GM23338 (cell line): Measurements from ENCODE around the gene AZU1. TPM values are rescaled to one million over a fixed set of nuclear protein-coding genes. Genes with fewer than 3 reads are reported as not detected.

Experiments
- ATAC-seq: fragments of 200-7000 bp; cut with Tn5 transposase; 3 replicates; pipeline ENCODE4 v1.9.1; 2020
- DNase-seq: peaks from one replicate; pipeline ENCODE4 v3.0.0-alpha.2; 2015; ENCODE audit warnings: low spot score
- H2AFZ ChIP-seq: fragments of 200-600 bp; sonication (generic); 2 replicates; pipeline ENCODE4 v1.8.0; 2016; ENCODE audit warnings: antibody characterized with exemption, mild to moderate bottlenecking, moderate library complexity
- H3F3A ChIP-seq: fragments of 200-600 bp; sonication (generic); replicated peaks from 2 replicates; pipeline ENCODE4 v1.8.0; 2017; ENCODE audit warnings: antibody characterized with exemption, mixed run types, low read depth
- H3K27ac ChIP-seq: fragments of 200-600 bp; sonication (generic); 2 replicates; pipeline ENCODE4 v1.6.1; 2016; ENCODE audit warnings: low read depth
- H3K27me3 ChIP-seq: fragments of 200-600 bp; sonication (generic); 2 replicates; pipeline ENCODE4 v1.8.0; 2016; ENCODE audit warnings: mild to moderate bottlenecking, mixed run types, moderate library complexity; ENCODE audit not compliant: insufficient read depth
- H3K36me3 ChIP-seq: fragments of 200-600 bp; sonication (generic); 2 replicates; pipeline ENCODE4 v1.8.0; 2016; ENCODE audit warnings: mild to moderate bottlenecking; ENCODE audit not compliant: insufficient read depth
- H3K4me1 ChIP-seq: fragments of 200-600 bp; sonication (generic); 2 replicates; pipeline ENCODE4 v1.8.0; 2016; ENCODE audit warnings: mild to moderate bottlenecking, moderate library complexity; ENCODE audit not compliant: insufficient read depth
- H3K4me2 ChIP-seq: fragments of 200-600 bp; sonication (generic); 2 replicates; pipeline ENCODE4 v1.7.1; 2017; ENCODE audit warnings: mixed run types
- H3K4me3 ChIP-seq: fragments of 200-600 bp; sonication (generic); 2 replicates; pipeline ENCODE4 v1.6.1; 2016; ENCODE audit warnings: mixed run types
- H3K79me2 ChIP-seq: fragments of 200-600 bp; sonication (generic); replicated peaks from 2 replicates; pipeline ENCODE4 v1.8.0; 2017; ENCODE audit warnings: mild to moderate bottlenecking; ENCODE audit not compliant: insufficient read depth
- H3K9me2 ChIP-seq: fragments of 200-600 bp; sonication (generic); 2 replicates; pipeline ENCODE4 v1.8.0; 2017; ENCODE audit not compliant: insufficient read depth
- H4K20me1 ChIP-seq: fragments of 200-600 bp; sonication (generic); replicated peaks from 2 replicates; pipeline ENCODE4 v1.8.0; 2017; ENCODE audit warnings: mild to moderate bottlenecking; ENCODE audit not compliant: insufficient read depth
- H3K27ac Mint-ChIP-seq: 2 replicates; pipeline ENCODE4 v1.8.0; 2020; ENCODE audit warnings: inconsistent platforms, mild to moderate bottlenecking, moderate library complexity, mixed read lengths
- H3K27me3 Mint-ChIP-seq: 3 replicates; pipeline ENCODE4 v1.8.0; 2022; ENCODE audit warnings: low read depth, mild to moderate bottlenecking, moderate library complexity, mixed read lengths, inconsistent platforms; ENCODE audit not compliant: insufficient read depth, poor library complexity
- H3K36me3 Mint-ChIP-seq: 3 replicates; pipeline ENCODE4 v1.8.0; 2021; ENCODE audit warnings: low read depth, mild to moderate bottlenecking, inconsistent platforms, moderate library complexity, mixed read lengths
- H3K4me1 Mint-ChIP-seq: 3 replicates; pipeline ENCODE4 v1.8.0; 2020; ENCODE audit warnings: mild to moderate bottlenecking, inconsistent platforms, mixed read lengths
- H3K4me3 Mint-ChIP-seq: 3 replicates; pipeline ENCODE4 v1.8.0; 2021; ENCODE audit warnings: moderate library complexity, mild to moderate bottlenecking, inconsistent platforms, mixed read lengths
- H3K9me3 Mint-ChIP-seq: 3 replicates; pipeline ENCODE4 v1.8.0; 2020; ENCODE audit warnings: moderate library complexity, mild to moderate bottlenecking, inconsistent platforms, mixed read lengths
- EZH2phosphoT487 ChIP-seq: fragments of 200-600 bp; sonication (generic); IDR thresholded peaks from one replicate; pipeline ENCODE4 v1.8.1; 2018; ENCODE audit warnings: antibody characterized with exemption; ENCODE audit not compliant: unreplicated experiment
- JUNB ChIP-seq: IDR thresholded peaks from one replicate; pipeline ENCODE4 v1.6.1; 2016; ENCODE audit warnings: antibody characterized with exemption; ENCODE audit not compliant: unreplicated experiment
- NANOG ChIP-seq: IDR thresholded peaks from 2 replicates; pipeline ENCODE4 v1.6.1; 2016; ENCODE audit warnings: antibody characterized with exemption, borderline replicate concordance
- POLR2AphosphoS5 ChIP-seq: IDR thresholded peaks from 2 replicates; pipeline ENCODE4 v1.6.1; 2016; ENCODE audit warnings: antibody characterized with exemption, low read depth
- ZNF114 ChIP-seq: fragments of 250-450 bp; sonication (Bioruptor Pico); IDR thresholded peaks from 2 replicates; pipeline ENCODE4 v1.5.0; 2020; ENCODE audit warnings: mild to moderate bottlenecking, moderate library complexity
- polyA plus RNA-seq: library from polyadenylated mRNA; unstranded; fragments of >200 nt; fragmentation: Nextera tagmentation; extraction: Ambion mirVana; gene quantifications from 2 replicates; pipeline ENCODE4 v1.2.1, GENCODE V29; 2016
- total RNA-seq: library from RNA; depleted of rRNA; stranded (reverse); fragments of >200 nt; shearing (Covaris generic); gene quantifications from 2 replicates; pipeline ENCODE4 v1.2.3, GENCODE V29; 2014

AZU1 gene
- total and polyA plus RNA-seq, 2 experiments from 2014 or later, result 0.78 to 1.4 TPM

- no peaks in the 10 kb centered on the region for H3K9me2 ChIP-seq
- Mint-ChIP-seq H3K36me3 (peaks cover 65% of the 10 kb centered on the region), H3K27ac (no peak overlapping the region), H3K27me3 (peaks cover 34% of the 10 kb centered on the region), H3K9me3 (peaks cover 2% of the 10 kb centered on the region; the same call in 2 of the 3 replicates), H3K4me1 (peaks cover 9% of the 10 kb centered on the region; the same call in 2 of the 3 replicates), H3K4me3 (no peak overlapping the region)
- DNase-seq, result peak; percentile 53
- peaks cover 22% of the 10 kb centered on the region for H3K79me2 ChIP-seq
- H3K27me3 ChIP-seq, result no peaks in the 10 kb centered on the region
- TF ChIP-seq POLR2AphosphoS5, result peak; percentile 11; the same call in 1 of the 2 replicates
- TF ChIP-seq ZNF114 (CRISPR knock-in tag), result no peak
- no peak for TF ChIP-seq EZH2phosphoT487
- H3K27ac ChIP-seq, result peak overlapping the region; percentile 22; the same call in 1 of the 2 replicates
- H3K36me3 ChIP-seq, result peaks cover 41% of the 10 kb centered on the region
- H3K4me2 ChIP-seq, result no peak overlapping the region
- H4K20me1 ChIP-seq, result peaks cover 38% of the 10 kb centered on the region
- no peak overlapping the region for H3K4me3 ChIP-seq
- H3K4me1 ChIP-seq, result no peaks in the 10 kb centered on the region; the same call in 1 of the 2 replicates
- peaks cover 56% of the 10 kb centered on the region for H3F3A ChIP-seq
- peak; percentile 9 for ATAC-seq
- H2AFZ ChIP-seq, result no peak overlapping the region
These were observed 16.7 kb upstream of the AZU1 start for GRCh38 chr19:810883-811489.

- Histone ChIP-seq H3K9me2 (0 out of 2 replicates have a peak, but pooled peaks cover 3% of the 10 kb centered on the region), H3K36me3 (peaks cover 41% of the 10 kb centered on the region), H3K4me2 (no peak overlapping the region), H3K79me2 (peaks cover 18% of the 10 kb centered on the region), H3K27ac (peak overlapping the region; percentile 22; the same call in 1 of the 2 replicates), H3F3A (peaks cover 54% of the 10 kb centered on the region), H3K4me1 (no peaks in the 10 kb centered on the region; the same call in 1 of the 2 replicates), H4K20me1 (peaks cover 34% of the 10 kb centered on the region), H3K4me3 (no peak overlapping the region), H3K27me3 (no peaks in the 10 kb centered on the region), H2AFZ (no peak overlapping the region)
- H3K27me3 Mint-ChIP-seq, result peaks cover 36% of the 10 kb centered on the region
- peak; percentile 9 for ATAC-seq
- H3K36me3 Mint-ChIP-seq, result peaks cover 69% of the 10 kb centered on the region
- H3K9me3 Mint-ChIP-seq, result peaks cover 2% of the 10 kb centered on the region; the same call in 2 of the 3 replicates
- TF ChIP-seq POLR2AphosphoS5 (0 out of 2 replicates have a peak, but pooled peaks have one; percentile 6), NANOG (no peak), JUNB (no peak)
- peak; percentile 38 for DNase-seq
- H3K4me1 Mint-ChIP-seq, result peaks cover 9% of the 10 kb centered on the region; the same call in 2 of the 3 replicates
- H3K27ac Mint-ChIP-seq, result no peak overlapping the region
- H3K4me3 Mint-ChIP-seq, result no peak overlapping the region
These were observed 16.1 kb upstream of the AZU1 start for GRCh38 chr19:811506-812048.

DNA sequence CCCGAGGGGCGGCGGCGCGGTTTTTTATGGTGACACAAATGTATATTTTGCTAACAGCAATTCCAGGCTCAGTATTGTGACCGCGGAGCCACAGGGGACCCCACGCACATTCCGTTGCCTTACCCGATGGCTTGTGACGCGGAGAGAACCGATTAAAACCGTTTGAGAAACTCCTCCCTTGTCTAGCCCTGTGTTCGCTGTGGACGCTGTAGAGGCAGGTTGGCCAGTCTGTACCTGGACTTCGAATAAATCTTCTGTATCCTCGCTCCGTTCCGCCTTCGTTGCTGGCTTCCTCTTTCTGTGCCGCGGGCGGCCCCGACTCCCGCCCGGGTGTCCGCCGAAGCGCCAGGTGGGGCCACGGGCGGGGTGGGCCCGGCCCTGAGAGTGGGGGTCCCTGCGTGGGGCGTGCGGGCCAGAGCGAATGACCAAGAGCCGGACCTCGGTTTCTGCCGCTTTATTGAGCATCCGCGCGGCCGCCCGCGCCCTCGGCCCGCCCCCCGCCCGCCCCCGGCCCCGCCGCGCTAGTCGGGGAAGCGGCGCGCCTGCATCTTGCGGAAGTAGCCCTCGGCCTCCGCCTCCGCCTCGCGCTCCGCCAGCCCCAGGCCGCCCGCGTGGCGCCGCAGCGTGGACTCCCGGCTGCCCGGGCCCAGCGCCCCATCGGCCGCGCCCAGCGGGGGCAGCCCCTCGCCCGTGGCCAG, 15.4 kb upstream of the AZU1 start:
- Mint-ChIP-seq H3K4me3 (no peak overlapping the region), H3K27me3 (peaks cover 34% of the 10 kb centered on the region)
- peaks cover 28% of the 10 kb centered on the region for H4K20me1 ChIP-seq

More for the DNA sequence above, 15.4 kb upstream of the AZU1 start:
- peaks cover 2% of the 10 kb centered on the region; the same call in 2 of the 3 replicates for H3K9me3 Mint-ChIP-seq
- Histone ChIP-seq H3K4me3 (no peak overlapping the region), H3K9me2 (0 out of 2 replicates have a peak, but pooled peaks cover 4% of the 10 kb centered on the region), H3K4me2 (no peak overlapping the region), H3K79me2 (peaks cover 14% of the 10 kb centered on the region), H3K4me1 (no peaks in the 10 kb centered on the region; the same call in 1 of the 2 replicates), H3K27me3 (no peaks in the 10 kb centered on the region), H3F3A (peaks cover 48% of the 10 kb centered on the region), H3K27ac (peak overlapping the region; percentile 22; the same call in 1 of the 2 replicates), H3K36me3 (peaks cover 35% of the 10 kb centered on the region), H2AFZ (no peak overlapping the region)
- DNase-seq (peak; percentile 53), ATAC-seq (peak; percentile 2; the same call in 2 of the 3 replicates)
- TF ChIP-seq POLR2AphosphoS5 (peak; percentile 27; the same call in 1 of the 2 replicates), ZNF114 (CRISPR knock-in tag) (no peak)
- H3K36me3 Mint-ChIP-seq, result peaks cover 69% of the 10 kb centered on the region
- peaks cover 8% of the 10 kb centered on the region; the same call in 2 of the 3 replicates for H3K4me1 Mint-ChIP-seq
- no peak overlapping the region for H3K27ac Mint-ChIP-seq
